Coronary artery (tissue), 2 donors: ENCODE measurements around the gene HOXA4.

Experiments
- DNase-seq: peaks from one replicate; pipeline ENCODE4 v3.0.0-alpha.2; 2017; ENCODE audit warnings: low spot score
- H3K27ac ChIP-seq, 2 donors: fragments of 200-600 bp; sonication (generic); one replicate each; pipeline ENCODE4 v1.5.1; 2016 to 2019
- H3K4me3 ChIP-seq: fragments of 200-600 bp; sonication (generic); 2 replicates; pipeline ENCODE4 v1.5.1; 2016; ENCODE audit warnings: mild to moderate bottlenecking, moderate library complexity
- CTCF ChIP-seq: fragments of 200-600 bp; sonication (generic); IDR thresholded peaks from one replicate; pipeline ENCODE4 v1.5.1; 2019; ENCODE audit warnings: antibody characterized with exemption

Gene HOXA4

GRCh38 chr7:27151341-27151930 is 20.9 kb upstream of the HOXA4 start:
- peak; percentile 41 for DNase-seq
- H3K27ac ChIP-seq = no peak overlapping the region
- TF ChIP-seq CTCF = no peak

DNA sequence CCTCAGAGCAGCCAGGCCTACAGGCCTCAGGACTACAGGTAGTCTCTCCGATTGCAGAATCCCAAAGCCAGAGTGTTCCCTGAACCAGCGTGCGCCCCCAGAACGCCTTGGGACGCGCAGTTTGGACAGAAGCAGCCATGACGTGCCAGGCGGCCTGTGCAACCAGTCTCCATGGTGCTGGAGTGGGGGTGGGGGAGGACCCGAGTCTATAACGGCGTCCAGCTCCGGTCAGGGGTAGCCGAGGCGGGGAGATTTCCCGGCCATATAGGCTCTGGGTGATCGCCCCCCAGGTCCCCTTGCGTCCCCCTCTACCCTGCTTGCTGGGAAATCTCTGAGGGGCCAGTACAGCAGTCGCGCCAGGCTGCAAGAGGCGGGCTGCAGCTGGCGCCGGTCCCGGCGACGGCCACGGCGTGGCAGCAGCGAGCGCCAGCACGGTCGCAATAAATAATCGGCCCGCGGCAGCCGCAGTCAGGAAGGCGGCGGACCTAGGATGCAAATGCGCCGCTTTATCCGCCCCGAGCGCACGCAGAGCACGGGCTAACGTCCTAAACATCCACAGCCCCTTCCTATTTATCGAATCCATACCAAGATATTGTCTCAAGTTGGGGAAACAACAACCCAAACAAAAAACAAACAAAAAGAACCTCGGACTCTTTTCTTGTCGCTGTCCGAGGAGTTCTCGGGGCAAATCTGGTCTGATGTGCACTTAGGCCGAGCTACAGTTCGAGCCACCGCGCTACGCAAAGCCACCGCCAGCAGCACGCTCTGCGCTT is 20.2 kb upstream of the HOXA4 start:
- peak; percentile 64 for DNase-seq
- TF ChIP-seq CTCF = peak; percentile 91
- Histone ChIP-seq H3K4me3 (peak overlapping the region; percentile 60), H3K27ac (no peak overlapping the region)

More at GRCh38 chr7:27151341-27151930, 20.9 kb upstream of the HOXA4 start:
- H3K4me3 ChIP-seq = peak overlapping the region; percentile 60

GRCh38 chr7:27149842-27150567 is 19.4 kb upstream of the HOXA4 start:
- peak; percentile 58 for DNase-seq
- TF ChIP-seq CTCF = no peak
- H3K4me3 ChIP-seq = peak overlapping the region; percentile 60
- no peak overlapping the region for H3K27ac ChIP-seq

- no peak for TF ChIP-seq CTCF
- peak; percentile 61 for DNase-seq
- Histone ChIP-seq H3K4me3 (no peak overlapping the region), H3K27ac (no peak overlapping the region)
These were observed 18.4 kb upstream of the HOXA4 start for GRCh38 chr7:27148756-27149641.

GRCh38 chr7:27148031-27148755 is 17.6 kb upstream of the HOXA4 start:
- H3K4me3 ChIP-seq = peak overlapping the region; percentile 65
- no peak for TF ChIP-seq CTCF
- peak; percentile 68 for DNase-seq
- no peak overlapping the region for H3K27ac ChIP-seq
